Endothelial cell of umbilical vein (primary cell): Measurements from ENCODE around the gene VGLL4. TPM values are rescaled to one million over a fixed set of nuclear protein-coding genes. Genes with fewer than 3 reads are reported as not detected.

Experiments
- BruUV-seq: library from RNA; stranded (reverse); fragments of 400-500 nt; replicated peaks from 2 replicates; lab custom pipeline; 2021; lab: Mats Ljungman, UMichigan
- CTCF ChIA-PET: fragments of 300-600, 350-600 bp; sonication (Branson Sonifier 250); formaldehyde crosslinking; loops from one replicate; lab custom pipeline; 2021; ENCODE audit warnings: antibody characterized with exemption, inconsistent platforms; lab: Charles Lee
- POLR2A ChIA-PET: fragments of 300-600, 350-600 bp; sonication (Branson Sonifier 250); formaldehyde crosslinking; loops from one replicate; lab custom pipeline; 2021; ENCODE audit warnings: antibody characterized with exemption, inconsistent platforms; lab: Charles Lee
- DNase-seq: peaks from one replicate; pipeline ENCODE4 v3.0.0-alpha.2; 2011; ENCODE audit warnings: low read depth, low spot score
- FAIRE-seq: peaks from 2 replicates; lab custom pipeline; 2011; peaks lifted over from hg19 to GRCh38; lab: Jason Lieb, UNC
- H2AFZ ChIP-seq: 2 replicates; pipeline ENCODE4 v1.6.0; 2012; ENCODE audit warnings: low read depth, low read length, control low read depth, inconsistent platforms
- H3K27ac ChIP-seq: 2 replicates; pipeline ENCODE4 v1.5.1; 2011; ENCODE audit warnings: low read depth, mild to moderate bottlenecking, control low read depth, low read length, moderate library complexity; ENCODE audit not compliant: insufficient read depth
- H3K27me3 ChIP-seq, 2 experiments: 2 replicates each; pipeline versions ENCODE4 v1.6.0 to v1.6.1; 2011; ENCODE audit warnings: low read length in 2 of 2, mixed read lengths in 1 of 2; ENCODE audit not compliant: control insufficient read depth in 2 of 2, insufficient read depth in 2 of 2
- H3K36me3 ChIP-seq, 2 experiments: 2 replicates in 1 of 2; 3 replicates in 1 of 2; pipeline ENCODE4 v1.5.1; 2011; ENCODE audit warnings: low read length in 2 of 2, mild to moderate bottlenecking in 1 of 2, moderate library complexity in 1 of 2; ENCODE audit not compliant: control insufficient read depth in 2 of 2, insufficient read depth in 2 of 2; ENCODE audit errors: extremely low read depth in 1 of 2
- H3K4me1 ChIP-seq: 3 replicates; pipeline ENCODE4 v1.5.1; 2011; ENCODE audit warnings: mild to moderate bottlenecking, low read length; ENCODE audit not compliant: control insufficient read depth, insufficient read depth; ENCODE audit errors: extremely low read depth
- H3K4me2 ChIP-seq: 2 replicates; pipeline ENCODE4 v1.6.1; 2011; ENCODE audit warnings: low read length, control low read depth, mixed read lengths; ENCODE audit not compliant: insufficient read depth
- H3K4me3 ChIP-seq, 3 experiments: fragments of 200-600 bp in 1 of 3; sonication (generic), shearing (Covaris generic) in 1 of 3; replicated peaks in 1 of 3; 2 replicates each; pipeline ENCODE4 v1.5.1; 2011 to 2016; ENCODE audit warnings: control low read depth in 3 of 3, low read length in 3 of 3, mild to moderate bottlenecking in 2 of 3, inconsistent platforms in 1 of 3, low read depth in 1 of 3, moderate library complexity in 1 of 3; ENCODE audit not compliant: insufficient read depth in 1 of 3
- H3K79me2 ChIP-seq: 2 replicates; pipeline ENCODE4 v1.6.0; 2012; ENCODE audit warnings: low read length, inconsistent platforms; ENCODE audit not compliant: control insufficient read depth, insufficient read depth
- H3K9ac ChIP-seq: replicated peaks from 2 replicates; pipeline ENCODE3; 2011; ENCODE audit warnings: low read length, control low read depth; ENCODE audit not compliant: insufficient read depth; ENCODE audit errors: extremely low read depth
- H3K9me1 ChIP-seq: replicated peaks from 3 replicates; pipeline ENCODE4 v1.6.0; 2011; ENCODE audit warnings: mild to moderate bottlenecking, low read length; ENCODE audit not compliant: control insufficient read depth, insufficient read depth; ENCODE audit errors: extremely low read depth
- H3K9me3 ChIP-seq: replicated peaks from 2 replicates; pipeline ENCODE4 v1.5.1; 2012; ENCODE audit warnings: low read length, inconsistent platforms; ENCODE audit not compliant: control insufficient read depth, insufficient read depth
- H4K20me1 ChIP-seq: replicated peaks from 2 replicates; pipeline ENCODE3; 2011; ENCODE audit warnings: mild to moderate bottlenecking, low read length; ENCODE audit not compliant: control insufficient read depth, insufficient read depth; ENCODE audit errors: extremely low read depth
- CTCF ChIP-seq, 2 donors: IDR thresholded peaks; 1 replicate in 1 of 2; 2 replicates in 1 of 2; pipeline ENCODE4 v1.5.1; 2011; ENCODE audit warnings: low read length in 2 of 2, mild to moderate bottlenecking in 2 of 2, moderate library complexity in 2 of 2, control low read depth in 1 of 2, inconsistent platforms in 1 of 2, low read depth in 1 of 2; ENCODE audit not compliant: insufficient read depth in 1 of 2; ENCODE audit errors: extremely low read depth in 1 of 2
- EZH2 ChIP-seq: IDR thresholded peaks from 2 replicates; pipeline ENCODE4 v1.6.1; 2012; ENCODE audit warnings: borderline replicate concordance, low read depth, mild to moderate bottlenecking, moderate library complexity, low read length, inconsistent platforms; ENCODE audit not compliant: severe bottlenecking
- FOS ChIP-seq: IDR thresholded peaks from 2 replicates; pipeline ENCODE4 v1.6.1; 2011; ENCODE audit warnings: mild to moderate bottlenecking, low read length, moderate library complexity, borderline replicate concordance; ENCODE audit not compliant: insufficient read depth
- GATA2 ChIP-seq: IDR thresholded peaks from 2 replicates; pipeline ENCODE4 v1.7.0; 2011; ENCODE audit warnings: low read depth, mild to moderate bottlenecking, moderate library complexity, mixed read lengths, low read length; ENCODE audit not compliant: insufficient read length, insufficient read depth
- JUN ChIP-seq: IDR thresholded peaks from 2 replicates; pipeline ENCODE4 v1.6.1; 2011; ENCODE audit warnings: borderline replicate concordance, low read depth; ENCODE audit not compliant: insufficient read length, insufficient read depth
- MAX ChIP-seq: IDR thresholded peaks from 2 replicates; pipeline ENCODE4 v1.6.1; 2011; ENCODE audit not compliant: insufficient read depth, insufficient read length
- MYC ChIP-seq: IDR thresholded peaks from one replicate; pipeline ENCODE4 v1.6.1; 2011; ENCODE audit warnings: mild to moderate bottlenecking, low read depth, low read length
- POLR2A ChIP-seq: IDR thresholded peaks from 2 replicates; pipeline ENCODE4 v1.6.1; 2012; ENCODE audit warnings: low read depth, mild to moderate bottlenecking, control low read depth, low read length
- POLR2AphosphoS5 ChIP-seq: IDR thresholded peaks from 2 replicates; pipeline ENCODE4 v1.6.1; 2012; ENCODE audit warnings: low read depth, mild to moderate bottlenecking, control low read depth, low read length, moderate library complexity; ENCODE audit not compliant: insufficient read depth
- dilution Hi-C: fragments of 300-500 bp; cut with MboI; formaldehyde crosslinking; loops from one replicate; pipeline ENCODE4 v1.15.0; 2019; ENCODE audit warnings: low sequenced_read_pairs; ENCODE audit not compliant: extremely low pct_ligation_motif_present
- intact Hi-C: fragments of 100-400 bp; cut with micrococcal nuclease; formaldehyde crosslinking; loops from one replicate; pipeline ENCODE4 v1.10.0; 2022
- polyA plus RNA-seq, 4 experiments: library from polyadenylated mRNA; depleted of rRNA in 3 of 4; stranded (reverse) in 3 of 4; unstranded in 1 of 4; fragments of >200 nt; gene quantifications; 2 replicates each; pipeline versions ENCODE4 v1.2.1 to v1.2.3, GENCODE V29; 2011 to 2012; ENCODE audit warnings: missing spikeins in 1 of 4
- total RNA-seq: library from RNA; stranded (reverse); gene quantifications from 2 replicates; pipeline ENCODE4 v1.2.3, GENCODE V29; 2021

Gene VGLL4
- total and polyA plus RNA-seq, 2 donors (not counting 3 experiments of a cell fraction or from before 2014, with no cell fraction given) = 67.0 to 78.9 TPM

- no peak for FAIRE-seq
- no peak overlapping the region for H3K9ac ChIP-seq
- intact Hi-C loops (no loop called here), dilution Hi-C loops (no loop called here)
- peaks cover 23% of the 10 kb centered on the region for H3K4me1 ChIP-seq
- CTCF ChIA-PET = interaction anchor here (0.8 to 1.0 kb wide), 2 partner anchors 12 to 31 kb away, joined by 3 read pairs; no protein-coding TSS in a partner anchor
- H3K9me3 ChIP-seq = no peaks in the 10 kb centered on the region
- H3K79me2 ChIP-seq = peaks cover 81% of the 10 kb centered on the region
- H3K9me1 ChIP-seq = peaks cover 4% of the 10 kb centered on the region
- peaks cover 9% of the 10 kb centered on the region for H4K20me1 ChIP-seq
- POLR2A ChIA-PET = no interaction called here
- H3K4me2 ChIP-seq = no peak overlapping the region
- no peak overlapping the region for H2AFZ ChIP-seq
- TF ChIP-seq MYC (no peak), POLR2A (no peak), GATA2 (no peak), POLR2AphosphoS5 (no peak), MAX (no peak), EZH2 (no peak), CTCF (IDR thresholded peaks at IDR 0.05; ENCODE audit: extremely low read depth in 1 of 2, insufficient read depth in 1 of 2, low read depth in 1 of 2, low read length in 2 of 2) (no peak), FOS (no peak), JUN (no peak)
- H3K27me3 ChIP-seq = no peaks in the 10 kb centered on the region
- no TSS peak for BruUV-seq
- peak overlapping the region; percentile 41 for H3K27ac ChIP-seq
- no peak overlapping the region for H3K4me3 ChIP-seq
- peaks cover 2 to 8% of the 10 kb centered on the region in 2 experiments for H3K36me3 ChIP-seq
- DNase-seq = peak; percentile 53
Observed at GRCh38 chr3:11603628-11604027, 40.1 kb downstream of the VGLL4 start.
